Central memory CD4-positive, alpha-beta T cell (primary cell): Measurements from ENCODE around the gene ARRB1.
"Not testable (repeated sequence)": the region's sequence is repeated elsewhere in the genome, so short reads cannot be mapped to it uniquely, and the experiment has no call there.

Source experiments
- DNase-seq: peaks from one replicate; pipeline ENCODE4 v3.0.0; 2022
- total RNA-seq, 3 experiments: gene quantifications; one replicate each; lab custom pipeline; 2026; lab: John Stamatoyannopoulos, UW

ARRB1 gene
- total RNA-seq: 17.9 to 47.3 (median 33.8) reads per million in 3 experiments

GRCh38 chr11:75351541-75351790, at the start of gene ARRB1:
ARRB1 (minus strand) TSS chr11:75351661; CDS start chr11:75351607, 54 bp downstream.
- DNase-seq: no peak

- peak; percentile 28 for DNase-seq
These were observed 48.8 kb upstream of the ARRB1 start for GRCh38 chr11:75400146-75400865.

- DNase-seq: peak; percentile 86
These were observed 48.1 kb upstream of the ARRB1 start, which contains the start of gene RPS3 for GRCh38 chr11:75399344-75400145. RPS3 (plus strand) TSS chr11:75399518; CDS start chr11:75399548, 30 bp downstream.

GRCh38 chr11:75398906-75399305, 47.4 kb upstream of the ARRB1 start:
- no peak for DNase-seq

- no peak for DNase-seq
These were observed 42.8 kb upstream of the ARRB1 start for GRCh38 chr11:75394085-75394840.

- DNase-seq: no peak
These were observed 38.5 kb upstream of the ARRB1 start for GRCh38 chr11:75389925-75390324.

GRCh38 chr11:75389276-75389605, 37.8 kb upstream of the ARRB1 start:
- no peak for DNase-seq

- DNase-seq: peak; percentile 64
These were observed 37.2 kb upstream of the ARRB1 start for GRCh38 chr11:75388386-75389275.

- no peak for DNase-seq
These were observed 36.4 kb upstream of the ARRB1 start for GRCh38 chr11:75387736-75388294.

GRCh38 chr11:75386942-75387630, 35.6 kb upstream of the ARRB1 start:
- no peak for DNase-seq

GRCh38 chr11:75384438-75385080, 33.1 kb upstream of the ARRB1 start:
- DNase-seq: peak; percentile 73

- DNase-seq: peak; percentile 16
These were observed 31.8 kb upstream of the ARRB1 start for GRCh38 chr11:75383246-75383645.

- DNase-seq: no peak
These were observed 29.4 kb upstream of the ARRB1 start for GRCh38 chr11:75380716-75381420.

- no peak for DNase-seq
These were observed 28.8 kb upstream of the ARRB1 start for GRCh38 chr11:75380245-75380644.

- DNase-seq: not testable (repeated sequence)
These were observed 27.3 kb upstream of the ARRB1 start for GRCh38 chr11:75378776-75379175.

- no peak for DNase-seq
These were observed 24.7 kb upstream of the ARRB1 start for GRCh38 chr11:75376175-75376574.

GRCh38 chr11:75375626-75376025, 24.2 kb upstream of the ARRB1 start:
- DNase-seq: no peak

GRCh38 chr11:75374646-75375045, 23.2 kb upstream of the ARRB1 start:
- no peak for DNase-seq

- no peak for DNase-seq
These were observed 21.7 kb upstream of the ARRB1 start for GRCh38 chr11:75373201-75373600.
